H1 (cell line): ENCODE results near the gene NEB. TPM values are rescaled to one million over a fixed set of nuclear protein-coding genes. Genes with fewer than 3 reads are reported as not detected.

Experiments
- CTCF ChIA-PET: fragments of 300-600 bp; sonication (Branson Sonifier 250); formaldehyde crosslinking; loops from one replicate; lab custom pipeline; 2021; ENCODE audit not compliant: partially characterized antibody; lab: Charles Lee
- POLR2A ChIA-PET: fragments of 300-600 bp; sonication (Branson Sonifier 250); formaldehyde crosslinking; loops from one replicate; lab custom pipeline; 2021; ENCODE audit warnings: inconsistent platforms; ENCODE audit not compliant: partially characterized antibody; lab: Charles Lee
- DNase-seq, 2 experiments: peaks; one replicate each; pipeline versions ENCODE4 v3.0.0 to v3.0.0-alpha.2; 2010 to 2022; ENCODE audit warnings: low spot score in 2 of 2, low read depth in 1 of 2, mixed read lengths in 1 of 2
- FAIRE-seq: peaks from 2 replicates; lab custom pipeline; 2011; peaks lifted over from hg19 to GRCh38; lab: Jason Lieb, UNC
- H2AFZ ChIP-seq: 2 replicates; pipeline ENCODE4 v1.8.1; 2012; ENCODE audit warnings: low read length, inconsistent platforms
- H2AK5ac ChIP-seq: 2 replicates; pipeline ENCODE4 v1.6.1; 2013; ENCODE audit warnings: low read depth, low read length
- H2BK120ac ChIP-seq: replicated peaks from 2 replicates; pipeline ENCODE3; 2013; ENCODE audit warnings: low read depth, low read length, inconsistent platforms
- H2BK12ac ChIP-seq: 2 replicates; pipeline ENCODE4 v1.6.1; 2013; ENCODE audit warnings: low read depth, low read length
- H2BK15ac ChIP-seq: 2 replicates; pipeline ENCODE4 v1.6.1; 2013; ENCODE audit warnings: low read length
- H2BK20ac ChIP-seq: 2 replicates; pipeline ENCODE4 v1.6.1; 2013; ENCODE audit warnings: low read length
- H2BK5ac ChIP-seq: 2 replicates; pipeline ENCODE4 v1.6.1; 2013; ENCODE audit warnings: low read depth, low read length
- H3K14ac ChIP-seq: 2 replicates; pipeline ENCODE4 v1.6.1; 2013; ENCODE audit warnings: inconsistent platforms; ENCODE audit not compliant: insufficient read length
- H3K18ac ChIP-seq: 2 replicates; pipeline ENCODE4 v1.6.1; 2013; ENCODE audit warnings: low read length; ENCODE audit errors: extremely low read depth
- H3K23ac ChIP-seq: 2 replicates; pipeline ENCODE4 v1.6.1; 2013; ENCODE audit warnings: inconsistent platforms; ENCODE audit not compliant: insufficient read length
- H3K23me2 ChIP-seq: 2 replicates; pipeline ENCODE4 v1.6.1; 2013; ENCODE audit warnings: low read depth, low read length
- H3K27ac ChIP-seq: 2 replicates; pipeline ENCODE4 v1.6.1; 2011; ENCODE audit warnings: low read depth, low read length, inconsistent platforms
- H3K27me3 ChIP-seq, 4 experiments: replicated peaks in 1 of 4; 1 replicate in 1 of 4; 2 replicates in 3 of 4; pipeline versions ENCODE4 v1.6.1 to v1.8.1; 2011 to 2013; ENCODE audit warnings: low read length in 3 of 4, mild to moderate bottlenecking in 3 of 4, inconsistent platforms in 2 of 4, mixed read lengths in 2 of 4, moderate library complexity in 1 of 4; ENCODE audit not compliant: control insufficient read depth in 3 of 4, insufficient read depth in 3 of 4; ENCODE audit errors: extremely low read depth in 1 of 4
- H3K36me3 ChIP-seq, 4 experiments: 2 replicates each; pipeline versions ENCODE4 v1.6.1 to v1.8.1; 2011 to 2013; ENCODE audit warnings: mild to moderate bottlenecking in 4 of 4, low read length in 3 of 4, moderate library complexity in 2 of 4, control low read depth in 1 of 4, inconsistent platforms in 1 of 4; ENCODE audit not compliant: insufficient read depth in 4 of 4, control insufficient read depth in 2 of 4
- H3K4ac ChIP-seq: replicated peaks from 2 replicates; pipeline ENCODE3; 2013; ENCODE audit warnings: low read length, low read depth, mixed read lengths, inconsistent platforms; ENCODE audit not compliant: insufficient read length
- H3K4me1 ChIP-seq, 4 experiments: replicated peaks in 1 of 4; 1 replicate in 1 of 4; 2 replicates in 3 of 4; pipeline versions ENCODE4 v1.6.1 to v1.8.1; 2011 to 2013; ENCODE audit warnings: low read length in 3 of 4, inconsistent platforms in 2 of 4, mixed read lengths in 1 of 4; ENCODE audit not compliant: insufficient read depth in 4 of 4, control insufficient read depth in 3 of 4
- H3K4me2 ChIP-seq, 2 experiments: 2 replicates each; pipeline versions ENCODE4 v1.6.1 to v1.8.1; 2011 to 2013; ENCODE audit warnings: low read depth in 2 of 2, low read length in 2 of 2, control low read depth in 1 of 2, inconsistent platforms in 1 of 2, mild to moderate bottlenecking in 1 of 2; ENCODE audit not compliant: insufficient read depth in 1 of 2
- H3K4me3 ChIP-seq, 4 experiments: fragments of 200-600, 300-600 bp in 1 of 4; sonication (generic), shearing (Covaris generic), sonication (Bioruptor Twin) in 1 of 4; 2 replicates each; pipeline versions ENCODE4 v1.5.1 to v1.8.1; 2011 to 2016; ENCODE audit warnings: low read length in 4 of 4, low read depth in 3 of 4, control low read depth in 2 of 4, inconsistent platforms in 2 of 4, mild to moderate bottlenecking in 2 of 4, mixed read lengths in 1 of 4, moderate library complexity in 1 of 4; ENCODE audit not compliant: insufficient read depth in 2 of 4; ENCODE audit errors: extremely low read depth in 1 of 4
- H3K56ac ChIP-seq: replicated peaks from 2 replicates; pipeline ENCODE3; 2013; ENCODE audit warnings: low read depth, mild to moderate bottlenecking, mixed read lengths, low read length, inconsistent platforms; ENCODE audit not compliant: insufficient read length
- H3K79me1 ChIP-seq: 2 replicates; pipeline ENCODE4 v1.6.1; 2013; ENCODE audit warnings: low read depth, low read length, control low read depth
- H3K79me2 ChIP-seq, 2 experiments: 2 replicates each; pipeline versions ENCODE4 v1.6.1 to v1.8.1; 2012 to 2013; ENCODE audit warnings: low read length in 2 of 2, mild to moderate bottlenecking in 2 of 2, inconsistent platforms in 1 of 2; ENCODE audit not compliant: insufficient read depth in 2 of 2, control insufficient read depth in 1 of 2
- H3K9ac ChIP-seq, 4 experiments: replicated peaks in 1 of 4; 1 replicate in 1 of 4; 2 replicates in 3 of 4; pipeline versions ENCODE4 v1.6.1 to v1.8.1; 2011 to 2013; ENCODE audit warnings: low read depth in 3 of 4, low read length in 3 of 4, control low read depth in 2 of 4, mild to moderate bottlenecking in 2 of 4, moderate library complexity in 2 of 4, inconsistent platforms in 1 of 4; ENCODE audit errors: extremely low read depth in 1 of 4
- H3K9me3 ChIP-seq, 2 experiments: 2 replicates each; pipeline versions ENCODE4 v1.6.1 to v1.8.1; 2012 to 2013; ENCODE audit warnings: mild to moderate bottlenecking in 2 of 2, moderate library complexity in 2 of 2, control low read depth in 1 of 2, inconsistent platforms in 1 of 2, low read depth in 1 of 2, low read length in 1 of 2, mixed read lengths in 1 of 2; ENCODE audit not compliant: insufficient read depth in 2 of 2
- H4K20me1 ChIP-seq, 2 experiments: replicated peaks in 1 of 2; 2 replicates each; pipeline versions ENCODE3 to v1.8.1; 2011 to 2013; ENCODE audit warnings: inconsistent platforms in 2 of 2, low read length in 2 of 2, mild to moderate bottlenecking in 1 of 2; ENCODE audit not compliant: insufficient read depth in 2 of 2, control insufficient read depth in 1 of 2
- H4K5ac ChIP-seq: 2 replicates; pipeline ENCODE4 v1.6.1; 2013; ENCODE audit warnings: low read length, low read depth, mixed read lengths, inconsistent platforms; ENCODE audit not compliant: insufficient read length
- H4K8ac ChIP-seq: 2 replicates; pipeline ENCODE4 v1.8.0; 2013; ENCODE audit warnings: mild to moderate bottlenecking, moderate library complexity, low read length, inconsistent platforms; ENCODE audit not compliant: insufficient read depth; ENCODE audit errors: extremely low read depth
- H4K91ac ChIP-seq: replicated peaks from 2 replicates; pipeline ENCODE3; 2013; ENCODE audit warnings: low read length, mixed read lengths, inconsistent platforms; ENCODE audit not compliant: insufficient read length
- BRCA1 ChIP-seq: IDR thresholded peaks from 2 replicates; pipeline ENCODE4 v1.6.1; 2012; ENCODE audit warnings: low read depth, low read length, improper control_type of control experiment
- KDM5A ChIP-seq: fragments of 200-600 bp; IDR thresholded peaks from 2 replicates; pipeline ENCODE4 v1.7.1; 2012; ENCODE audit warnings: mild to moderate bottlenecking, low read length, inconsistent platforms, mixed read lengths
- RBBP5 ChIP-seq: IDR thresholded peaks from 2 replicates; pipeline ENCODE4 v1.7.1; 2012; ENCODE audit warnings: low read depth, mild to moderate bottlenecking, inconsistent platforms, low read length, moderate library complexity, borderline replicate concordance
- SAP30 ChIP-seq: fragments of 300-600 bp; sonication (generic); IDR thresholded peaks from 2 replicates; pipeline ENCODE4 v1.7.1; 2012; ENCODE audit warnings: low read length, moderate library complexity, mild to moderate bottlenecking, inconsistent platforms; ENCODE audit not compliant: insufficient read depth, insufficient replicate concordance
- SIRT6 ChIP-seq: IDR thresholded peaks from one replicate; pipeline ENCODE4 v1.7.1; 2012; ENCODE audit warnings: low read length, inconsistent platforms
- SIX5 ChIP-seq: IDR thresholded peaks from 2 replicates; pipeline ENCODE4 v1.6.1; 2011; ENCODE audit warnings: mild to moderate bottlenecking, low read depth, low read length
- TAF7 ChIP-seq: optimal IDR thresholded peaks from 2 replicates; pipeline ENCODE3; 2011; ENCODE audit warnings: low read depth, mild to moderate bottlenecking, inconsistent platforms, low read length, moderate library complexity, borderline replicate concordance
- WGBS, 2 experiments: shearing (Covaris generic) in 1 of 2; methylation state at CpG; one replicate each; pipeline versions ENCODE4 v1.1.6 to v1.1.7; 2013 to 2015; ENCODE audit warnings: low lambda C conversion rate in 2 of 2, mixed read lengths in 2 of 2, inconsistent platforms in 1 of 2, low coverage in 1 of 2, missing lambda C conversion rate in 1 of 2; ENCODE audit not compliant: insufficient replicate concordance in 2 of 2, insufficient coverage in 1 of 2, insufficient read length in 1 of 2; ENCODE audit errors: extremely low coverage in 1 of 2, missing lambda C conversion rate in 1 of 2; 5-methylcytosine and 5-hydroxymethylcytosine counted together
- polyA plus RNA-seq, 7 experiments: library from polyadenylated mRNA; depleted of rRNA in 3 of 7; stranded (reverse) in 5 of 7; unstranded in 2 of 7; fragments of >200 nt in 5 of 7; fragments of 200-250 nt in 2 of 7; gene quantifications; 1 replicate in 5 of 7; 2 replicates in 1 of 7; 4 replicates in 1 of 7; pipeline versions ENCODE4 v1.2.1 to v1.2.3, GENCODE V29; 2011 to 2013; ENCODE audit warnings: missing spikeins in 2 of 7, mixed read lengths in 2 of 7
- total RNA-seq: library from RNA; stranded (reverse); fragmentation: NEBNext Ultra II Directional; extraction: Animal tissue kit (Norgen Biotek cat#: 25700); gene quantifications from 2 replicates; pipeline ENCODE4 v1.2.1, GENCODE V29; 2021

NEB gene
- total and polyA plus RNA-seq, 2 of the 8 experiments (the other 6 are each of a cell fraction or from before 2014, with no cell fraction given) = 1.4 to 2.5 TPM

DNA sequence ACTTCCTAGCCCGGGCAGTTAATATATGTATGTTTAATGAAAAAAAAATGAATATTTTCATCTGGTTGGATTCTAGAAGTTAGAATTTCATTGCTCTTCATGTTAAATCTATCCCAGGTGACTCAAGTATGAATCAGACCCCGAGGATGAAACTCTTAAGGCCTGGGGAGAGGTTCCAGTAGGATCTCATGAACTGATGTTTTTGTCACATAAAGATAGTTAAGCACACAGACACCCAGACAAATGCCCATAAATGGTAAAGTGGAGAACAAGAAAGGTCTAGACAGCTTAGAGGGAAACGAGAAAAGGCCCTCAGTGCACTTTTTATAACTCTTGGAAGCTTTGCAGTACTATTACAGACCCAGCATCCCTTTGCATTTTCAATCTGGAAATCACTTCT, 210.4 kb downstream of the NEB start:
- H3K23me2 ChIP-seq = no peaks in the 10 kb centered on the region
- H2BK15ac ChIP-seq = no peak overlapping the region
- H4K91ac ChIP-seq = no peak overlapping the region
- H2BK12ac ChIP-seq = no peak overlapping the region
- peaks cover 0 to 3% (median 0%) of the 10 kb centered on the region in 4 experiments; a peak in 2 of 7 replicates for H3K4me1 ChIP-seq
- H3K36me3 ChIP-seq = no peaks in the 10 kb centered on the region; a peak in 1 of 8 replicates
- no peak overlapping the region for H3K27ac ChIP-seq
- H2AK5ac ChIP-seq = no peak overlapping the region
- H3K79me2 ChIP-seq = no peaks in the 10 kb centered on the region
- no peak overlapping the region for H2BK20ac ChIP-seq
- no peak overlapping the region for H3K23ac ChIP-seq
- TF ChIP-seq TAF7 = no peak
- TF ChIP-seq KDM5A = no peak
- TF ChIP-seq BRCA1 = no peak
- TF ChIP-seq SIX5 = no peak
- no peak for TF ChIP-seq RBBP5
- no peak for TF ChIP-seq SIRT6
- no peak for TF ChIP-seq SAP30
- H3K4me3 ChIP-seq = no peak overlapping the region
- H3K79me1 ChIP-seq = no peaks in the 10 kb centered on the region
- ChIA-PET CTCF (interaction anchor here (0.7 kb wide), 1 partner anchor 10 kb away, joined by 3 read pairs; no protein-coding TSS in a partner anchor), POLR2A (no interaction called here)
- no peak overlapping the region for H2AFZ ChIP-seq
- no peak overlapping the region for H3K14ac ChIP-seq
- no peak overlapping the region for H2BK120ac ChIP-seq
- H3K18ac ChIP-seq = no peak overlapping the region
- WGBS, 2 experiments = 84% methylated on average over 3 of the region's 3 CpGs; no CpG with 5 or more reads in 1 of the 2 experiments
- H3K4ac ChIP-seq = no peak overlapping the region
- DNase-seq (no peak), FAIRE-seq (no peak)
- H3K9ac ChIP-seq = no peak overlapping the region
- H2BK5ac ChIP-seq = no peak overlapping the region
- H4K8ac ChIP-seq = no peak overlapping the region
- H3K27me3 ChIP-seq = no peaks in the 10 kb centered on the region
- no peak overlapping the region for H3K56ac ChIP-seq
- H4K20me1 ChIP-seq = no peaks in the 10 kb centered on the region
- H4K5ac ChIP-seq = no peak overlapping the region
- no peaks in the 10 kb centered on the region for H3K9me3 ChIP-seq
- no peak overlapping the region for H3K4me2 ChIP-seq
